Subcutaneous adipose tissue (tissue), 4 donors: ENCODE data around the gene ZRANB3. TPM values are rescaled to one million over a fixed set of nuclear protein-coding genes. Genes with fewer than 3 reads are reported as not detected.

Source experiments
- total RNA-seq, 4 donors: library from RNA; depleted of rRNA; stranded (reverse); fragments of >200 nt; gene quantifications; one replicate each; pipeline ENCODE4 v1.1.0, GENCODE V29; 2016
- TF ChIP-seq, protein P1 (sequence below): fragments of 450-650 bp; IDR thresholded peaks from one replicate; pipeline ENCODE4 v1.5.1; 2016; ENCODE audit warnings: low read depth, mild to moderate bottlenecking, control low read depth, antibody characterized with exemption, moderate library complexity

The ZRANB3 gene
- total RNA-seq, 4 donors from 2014 or later: 2.2 to 7.0 (median 2.6) TPM

DNA sequence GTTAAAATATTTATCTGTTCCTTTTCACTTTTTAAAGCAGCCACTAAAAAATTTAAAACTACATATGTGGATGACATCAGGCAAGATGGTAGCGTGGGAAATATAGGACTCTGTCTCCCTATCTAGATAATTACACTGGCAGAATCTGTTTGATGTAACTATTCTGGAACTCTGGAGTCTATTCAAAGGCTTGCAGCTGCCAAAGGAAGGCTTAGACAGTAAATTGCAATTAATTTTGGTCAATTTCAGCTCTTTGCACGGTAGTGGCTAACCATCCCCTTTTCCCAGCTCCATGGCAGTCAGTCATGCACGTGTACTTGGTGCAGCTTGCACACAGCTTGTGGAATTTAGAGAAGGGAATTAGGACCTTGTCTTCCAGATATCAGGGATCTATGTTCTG is 343.7 kb downstream of the ZRANB3 start:
- TF ChIP-seq, protein P1, sequence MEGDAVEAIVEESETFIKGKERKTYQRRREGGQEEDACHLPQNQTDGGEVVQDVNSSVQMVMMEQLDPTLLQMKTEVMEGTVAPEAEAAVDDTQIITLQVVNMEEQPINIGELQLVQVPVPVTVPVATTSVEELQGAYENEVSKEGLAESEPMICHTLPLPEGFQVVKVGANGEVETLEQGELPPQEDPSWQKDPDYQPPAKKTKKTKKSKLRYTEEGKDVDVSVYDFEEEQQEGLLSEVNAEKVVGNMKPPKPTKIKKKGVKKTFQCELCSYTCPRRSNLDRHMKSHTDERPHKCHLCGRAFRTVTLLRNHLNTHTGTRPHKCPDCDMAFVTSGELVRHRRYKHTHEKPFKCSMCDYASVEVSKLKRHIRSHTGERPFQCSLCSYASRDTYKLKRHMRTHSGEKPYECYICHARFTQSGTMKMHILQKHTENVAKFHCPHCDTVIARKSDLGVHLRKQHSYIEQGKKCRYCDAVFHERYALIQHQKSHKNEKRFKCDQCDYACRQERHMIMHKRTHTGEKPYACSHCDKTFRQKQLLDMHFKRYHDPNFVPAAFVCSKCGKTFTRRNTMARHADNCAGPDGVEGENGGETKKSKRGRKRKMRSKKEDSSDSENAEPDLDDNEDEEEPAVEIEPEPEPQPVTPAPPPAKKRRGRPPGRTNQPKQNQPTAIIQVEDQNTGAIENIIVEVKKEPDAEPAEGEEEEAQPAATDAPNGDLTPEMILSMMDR: no peak

GRCh38 chr2:135186054-135186453 is 345.0 kb downstream of the ZRANB3 start:
- TF ChIP-seq, protein P1: no peak

DNA sequence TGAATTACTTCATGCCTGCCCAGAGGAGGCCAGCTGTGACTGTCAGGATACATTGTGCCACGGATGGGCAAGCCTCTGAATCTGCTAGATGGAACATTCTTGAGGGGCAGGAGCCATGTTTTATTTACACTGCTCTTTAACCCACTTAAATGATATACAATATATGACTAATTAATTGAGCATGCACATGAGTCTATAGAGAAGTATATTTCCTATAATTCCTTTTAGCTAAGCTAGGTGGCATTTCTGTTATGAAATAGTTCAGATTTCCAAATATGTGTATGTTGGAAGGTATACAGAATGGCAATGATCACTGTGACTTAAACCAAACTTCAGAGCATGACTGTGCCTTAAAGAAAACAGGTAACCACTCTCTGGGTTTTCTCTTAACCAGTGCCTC is 347.2 kb downstream of the ZRANB3 start:
- TF ChIP-seq, protein P1: no peak

DNA sequence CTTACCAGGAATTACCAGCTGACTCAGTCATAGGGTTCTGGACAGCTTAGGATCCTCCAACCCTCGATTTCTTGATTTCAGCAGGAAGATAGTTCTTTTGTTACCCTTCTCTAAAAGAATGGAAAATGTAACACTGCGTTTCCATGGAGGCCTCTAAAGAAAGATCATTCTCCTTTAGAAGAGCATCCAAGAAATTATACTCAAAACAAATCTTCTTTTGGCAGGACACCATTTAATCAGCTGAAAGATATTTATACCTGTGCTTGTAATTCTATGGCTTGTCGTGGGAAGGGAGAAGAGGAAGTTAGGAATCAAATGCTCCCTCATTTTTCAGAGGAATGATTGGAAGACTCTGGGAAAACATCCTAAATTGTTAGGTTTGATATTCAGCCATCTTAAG is 348.4 kb downstream of the ZRANB3 start:
- TF ChIP-seq, protein P1: no peak

GRCh38 chr2:135182190-135182589 is 348.8 kb downstream of the ZRANB3 start:
- TF ChIP-seq, protein P1: no peak

- TF ChIP-seq, protein P1: no peak
Measured at GRCh38 chr2:135179689-135180088, 351.3 kb downstream of the ZRANB3 start.

- TF ChIP-seq, protein P1: no peak
Measured at GRCh38 chr2:135175177-135175576, 355.8 kb downstream of the ZRANB3 start.

DNA sequence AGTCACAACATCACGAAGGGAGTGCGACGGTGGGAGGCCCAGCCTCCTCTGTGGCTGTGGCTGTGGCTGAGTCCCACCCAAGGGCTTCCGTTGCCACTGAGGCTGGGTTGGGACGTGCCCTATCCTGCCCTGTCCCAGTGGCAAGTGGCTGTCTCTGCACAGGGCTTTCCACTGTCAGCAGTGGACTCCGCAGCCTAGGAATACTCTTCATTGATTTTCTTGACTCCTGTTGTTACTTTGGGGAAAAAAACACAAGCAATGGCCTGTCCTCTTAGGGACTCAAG is 356.3 kb downstream of the ZRANB3 start:
- TF ChIP-seq, protein P1: no peak
